Putamen (tissue), 1 donor: ENCODE results near the gene RAB36.
"Not testable (repeated sequence)": the region's sequence is repeated elsewhere in the genome, so short reads cannot be mapped to it uniquely, and the experiment has no call there.

Experiments
- DNase-seq: peaks from one replicate; pipeline ENCODE4 v3.0.0-alpha.2; 2016; ENCODE audit warnings: low spot score

The RAB36 gene

DNA sequence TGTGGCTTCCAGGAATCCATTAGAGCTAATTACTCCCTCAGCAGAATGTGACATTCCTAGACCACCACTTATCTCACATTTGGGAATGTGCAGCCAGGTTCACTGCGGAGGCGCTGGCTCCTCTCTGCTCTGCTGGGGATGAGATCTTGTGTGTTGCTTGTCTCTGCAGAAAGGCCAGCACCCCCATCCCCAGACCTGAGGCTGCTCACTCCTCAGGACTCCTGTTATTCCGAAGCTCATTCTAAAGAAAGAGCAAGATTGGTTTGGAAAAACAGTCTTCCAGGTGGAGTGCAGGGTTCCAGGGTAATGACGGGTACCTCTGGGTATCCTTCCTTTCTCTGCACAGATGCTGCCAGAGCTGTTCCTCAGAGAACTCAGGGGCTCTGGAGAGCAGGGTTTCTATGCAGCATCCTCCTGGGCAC lies 24.3 kb upstream of the RAB36 start:
- DNase-seq: no peak

- DNase-seq: no peak
Measured at GRCh38 chr22:23121424-23121823, 23.9 kb upstream of the RAB36 start.

- no peak for DNase-seq
Measured at GRCh38 chr22:23122216-23122957, 22.9 kb upstream of the RAB36 start.

- DNase-seq: no peak
Measured at GRCh38 chr22:23122992-23123803, 22.1 kb upstream of the RAB36 start.

DNA sequence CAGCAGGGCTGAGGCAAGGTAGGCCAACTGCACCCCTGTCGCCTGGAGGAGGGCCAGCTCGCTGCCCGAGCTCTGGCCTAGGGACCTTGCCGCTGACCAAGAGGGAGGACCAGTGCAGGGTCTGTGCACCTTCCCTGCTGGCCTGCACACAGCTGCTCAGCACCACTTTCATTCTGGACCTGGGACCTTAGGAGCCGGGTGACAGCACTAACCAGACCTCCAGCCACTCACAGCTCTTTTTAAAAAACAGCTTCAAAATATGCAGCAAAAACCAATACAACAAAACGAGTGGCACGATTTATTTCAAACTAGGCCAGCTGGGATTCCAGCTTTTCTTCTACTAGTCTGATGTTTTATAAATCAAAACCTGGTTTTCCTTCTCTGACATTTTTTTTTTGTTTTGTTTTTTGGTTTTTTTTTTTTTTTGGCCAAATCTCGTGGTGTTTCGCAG lies 21.4 kb upstream of the RAB36 start:
- no peak for DNase-seq

GRCh38 chr22:23124611-23125511 lies 20.4 kb upstream of the RAB36 start:
- DNase-seq: no peak

DNA sequence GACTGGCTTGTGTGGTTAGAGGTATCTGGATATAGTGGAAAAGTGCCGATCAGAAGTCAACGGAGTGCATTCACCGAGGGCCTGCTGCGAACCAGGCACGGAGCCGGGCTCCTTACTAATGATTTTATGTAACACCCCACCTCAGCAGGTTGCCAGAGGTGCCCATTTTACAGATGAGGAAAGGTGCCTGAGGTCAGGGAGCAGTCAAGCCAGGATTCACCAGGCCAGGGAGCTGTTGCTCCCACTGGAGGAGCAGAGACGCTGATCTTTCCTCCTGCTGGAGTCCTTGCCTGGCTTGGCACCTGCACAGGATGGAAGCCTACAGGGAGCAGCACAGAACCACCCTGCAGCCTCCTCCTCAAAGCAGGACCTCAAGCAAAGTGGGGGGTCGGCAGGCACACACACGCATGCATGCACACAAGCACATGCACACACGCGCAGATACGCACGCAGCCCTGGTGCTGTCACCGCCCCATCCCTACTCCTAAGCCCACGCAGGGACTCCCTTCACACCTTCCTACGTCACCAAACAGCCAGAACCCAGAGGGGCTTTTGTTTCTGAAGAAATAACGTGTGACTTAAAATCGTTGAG lies 19.7 kb upstream of the RAB36 start:
- no peak for DNase-seq

DNA sequence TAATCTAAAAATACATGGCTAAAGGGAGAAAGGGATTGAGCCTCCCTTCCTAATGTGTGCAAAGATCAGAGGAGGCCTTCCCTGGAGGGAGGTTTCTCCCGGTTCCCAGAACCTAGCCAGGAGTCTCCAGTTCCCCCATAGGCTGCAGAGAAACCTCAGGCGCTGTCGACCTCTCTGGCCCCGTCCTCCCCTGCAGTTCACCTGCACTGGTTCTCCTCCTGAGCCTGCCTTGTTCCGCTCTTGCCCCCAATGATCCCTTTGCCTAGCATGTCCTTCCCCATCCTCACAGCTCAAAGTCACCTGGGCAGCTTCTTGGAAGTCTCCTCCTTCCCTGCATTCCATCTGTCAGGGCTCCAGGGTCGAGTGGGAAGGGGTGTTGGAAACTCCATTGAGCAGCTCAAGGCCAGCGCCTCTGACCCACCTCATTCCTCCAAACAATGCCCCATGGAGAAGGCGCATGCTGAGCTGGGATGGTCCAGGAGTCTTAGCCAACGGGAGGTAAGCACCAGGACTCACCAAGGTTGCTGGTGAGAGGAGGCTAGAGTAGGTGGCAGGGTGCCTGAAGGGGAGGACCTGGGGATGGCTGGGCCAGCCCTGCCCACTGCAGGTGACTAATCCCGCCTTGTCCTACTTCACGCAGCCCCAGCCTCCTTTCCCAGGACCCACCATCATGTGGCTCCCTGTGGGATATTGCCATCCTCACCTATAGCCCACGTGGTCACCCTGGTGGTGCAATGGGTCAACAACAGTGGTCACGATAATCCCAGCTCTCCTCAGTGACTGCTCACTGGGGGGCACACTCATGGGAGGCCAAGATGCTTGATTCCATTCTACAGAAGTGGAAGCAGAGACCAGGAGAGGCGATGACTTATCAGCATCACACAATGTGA lies 18.9 kb upstream of the RAB36 start:
- DNase-seq: no peak

- no peak for DNase-seq
Measured at GRCh38 chr22:23127055-23127756, 18.1 kb upstream of the RAB36 start.

GRCh38 chr22:23127788-23128187 lies 17.5 kb upstream of the RAB36 start:
- no peak for DNase-seq

DNA sequence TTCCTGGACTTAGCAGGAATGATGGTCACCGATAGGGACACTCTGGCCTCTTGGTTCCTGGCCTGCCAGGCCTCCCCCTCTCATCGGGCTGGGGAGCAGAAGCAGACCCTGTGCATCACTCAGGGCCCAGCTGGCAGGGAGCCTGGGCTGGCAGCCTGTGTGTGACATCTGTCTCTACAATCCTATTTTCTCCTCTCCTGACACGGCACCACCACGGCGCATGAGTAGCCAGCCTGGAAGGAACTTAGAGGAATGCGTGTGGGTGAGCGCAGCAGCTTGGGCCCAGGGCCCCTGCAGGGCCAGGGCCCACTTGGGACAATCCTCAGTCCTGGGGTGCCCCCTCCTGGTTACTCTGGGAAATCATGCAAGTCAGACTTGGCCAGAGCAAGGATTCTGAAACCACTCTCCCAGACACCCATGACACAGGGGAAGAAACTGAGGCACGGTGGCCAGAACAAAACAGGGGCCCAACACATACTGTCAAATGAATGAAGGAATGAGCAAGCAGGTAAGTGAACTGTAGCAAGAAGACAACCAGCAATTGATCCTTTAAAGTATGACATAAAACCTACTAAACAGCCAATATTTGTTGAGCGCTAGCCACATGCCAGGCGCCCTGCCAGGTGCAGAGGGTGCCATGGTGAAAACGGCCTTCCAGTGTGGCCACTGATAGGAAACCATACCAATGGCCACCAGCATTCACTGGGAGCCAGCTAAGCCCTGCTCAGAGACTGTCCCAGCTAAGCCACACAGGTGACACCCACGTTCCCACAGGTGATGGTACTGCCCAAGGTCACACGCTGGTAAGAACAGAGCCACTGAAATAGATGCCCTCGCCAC lies 16.8 kb upstream of the RAB36 start:
- peak; percentile 85 for DNase-seq

DNA sequence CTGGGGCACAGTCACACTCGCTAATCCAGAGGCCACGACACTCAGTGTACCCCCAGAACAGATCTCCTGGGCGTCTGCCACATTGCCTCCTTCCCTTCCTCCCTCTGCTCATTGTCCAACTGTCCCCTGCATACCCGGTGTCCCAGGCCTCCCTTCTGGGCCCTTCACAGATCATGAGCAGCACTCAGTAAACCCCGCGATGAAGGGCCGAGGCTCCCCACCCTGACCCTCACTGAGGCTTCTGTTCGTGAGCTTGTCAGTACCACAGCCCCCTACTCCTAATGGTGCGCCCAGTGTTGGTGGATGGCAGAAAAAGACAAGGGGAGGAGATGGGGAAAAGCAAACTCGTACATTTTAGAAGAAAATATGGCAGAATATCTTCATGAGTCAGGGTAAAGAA lies 16.1 kb upstream of the RAB36 start:
- DNase-seq: no peak

DNA sequence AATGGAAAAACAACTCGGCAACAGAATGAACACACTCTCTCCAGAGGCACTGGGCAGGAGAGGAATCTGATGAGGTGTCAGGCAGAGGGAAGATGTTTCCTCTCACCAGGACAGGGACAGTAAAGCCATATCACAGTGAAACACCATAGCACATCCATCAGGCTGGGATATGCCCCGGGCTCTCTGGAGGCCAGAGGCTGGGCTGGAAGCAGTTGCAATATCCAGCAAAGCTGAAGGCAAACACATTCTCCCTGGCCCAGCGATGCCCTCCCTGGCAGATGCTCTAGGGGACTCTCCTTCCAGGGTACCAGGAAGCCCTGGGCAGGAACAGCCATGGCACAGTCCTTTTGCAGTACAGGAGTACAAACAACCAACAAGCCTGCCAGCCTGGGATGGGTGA lies 14.6 kb upstream of the RAB36 start:
- no peak for DNase-seq

DNA sequence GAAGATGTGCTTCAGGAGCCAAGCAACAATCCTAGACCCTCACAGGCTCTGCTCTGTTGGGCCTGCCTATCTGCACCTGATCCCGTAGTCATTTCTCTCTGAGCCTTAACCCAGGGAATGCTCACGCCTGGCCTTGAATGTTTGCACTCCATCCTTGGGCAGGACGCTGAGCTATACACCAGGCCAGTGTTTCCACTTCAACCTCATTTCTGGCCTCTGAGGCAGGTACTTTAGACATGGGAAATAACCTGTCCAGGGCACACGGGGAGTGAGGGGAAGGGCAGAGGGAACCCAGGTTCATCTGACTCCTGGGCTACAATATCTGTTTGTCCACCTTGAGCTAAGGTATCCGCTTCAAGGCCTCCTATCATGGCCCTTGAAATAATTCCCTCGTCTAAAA lies 13.3 kb upstream of the RAB36 start:
- no peak for DNase-seq

- DNase-seq: no peak
Measured at GRCh38 chr22:23132376-23133091, 12.7 kb upstream of the RAB36 start.

GRCh38 chr22:23133922-23134321 lies 11.4 kb upstream of the RAB36 start:
- DNase-seq: no peak

- DNase-seq: not testable (repeated sequence)
Measured at GRCh38 chr22:23136991-23137390, 8.3 kb upstream of the RAB36 start.

GRCh38 chr22:23137468-23137867 lies 7.8 kb upstream of the RAB36 start:
- no peak for DNase-seq
